Smooth muscle cell (in vitro differentiated cells): Measurements from ENCODE around the gene MRPS23. TPM values are rescaled to one million over a fixed set of nuclear protein-coding genes. Genes with fewer than 3 reads are reported as not detected.
A peak's percentile ranks its signal among the peaks of the same experiment; 100 is the strongest.

Source experiments
- DNase-seq: peaks from one replicate; lab custom pipeline; 2025; ENCODE audit not compliant: unreplicated experiment; lab: John Stamatoyannopoulos, UW
- H2AFZ ChIP-seq: fragments of 200-600 bp; sonication (generic); 2 replicates; pipeline ENCODE4 v1.6.0; 2016; ENCODE audit warnings: antibody characterized with exemption, low read depth, mild to moderate bottlenecking
- H3F3A ChIP-seq: fragments of 200-600 bp; sonication (generic); 2 replicates; pipeline ENCODE4 v1.6.0; 2017; ENCODE audit warnings: antibody characterized with exemption, low read depth
- H3K27ac ChIP-seq: fragments of 200-600 bp; sonication (generic); 2 replicates; pipeline ENCODE4 v1.5.1; 2016; ENCODE audit warnings: low read depth, mild to moderate bottlenecking
- H3K27me3 ChIP-seq: fragments of 200-600 bp; sonication (generic); 2 replicates; pipeline ENCODE4 v1.6.1; 2016; ENCODE audit warnings: low read depth, mild to moderate bottlenecking
- H3K36me3 ChIP-seq: fragments of 200-600 bp; sonication (generic); 2 replicates; pipeline ENCODE4 v1.5.1; 2016; ENCODE audit warnings: low read depth
- H3K4me1 ChIP-seq: fragments of 200-600 bp; sonication (generic); 2 replicates; pipeline ENCODE4 v1.5.1; 2016; ENCODE audit warnings: low read depth
- H3K4me2 ChIP-seq: fragments of 200-600 bp; sonication (generic); 2 replicates; pipeline ENCODE4 v1.6.0; 2016; ENCODE audit warnings: mild to moderate bottlenecking
- H3K4me3 ChIP-seq: fragments of 200-600 bp; sonication (generic); 2 replicates; pipeline ENCODE4 v1.5.1; 2016; ENCODE audit warnings: mild to moderate bottlenecking
- H3K79me2 ChIP-seq: fragments of 200-600 bp; sonication (generic); 2 replicates; pipeline ENCODE4 v1.6.0; 2016; ENCODE audit warnings: low read depth, mild to moderate bottlenecking
- H3K9ac ChIP-seq: fragments of 200-600 bp; sonication (generic); 2 replicates; pipeline ENCODE4 v1.6.0; 2016; ENCODE audit warnings: low read depth
- H3K9me3 ChIP-seq: fragments of 200-600 bp; sonication (generic); replicated peaks from 2 replicates; pipeline ENCODE4 v1.5.1; 2016; ENCODE audit warnings: low read depth
- H4K20me1 ChIP-seq: fragments of 200-600 bp; sonication (generic); 2 replicates; pipeline ENCODE4 v1.6.0; 2016; ENCODE audit warnings: low read depth
- WGBS: methylation state at CpG from one replicate; pipeline ENCODE4 v1.1.7; 2016; ENCODE audit warnings: low lambda C conversion rate; 5-methylcytosine and 5-hydroxymethylcytosine counted together
- polyA plus RNA-seq: library from polyadenylated mRNA; unstranded; fragments of >200 nt; fragmentation: Nextera tagmentation; extraction: Ambion mirVana; gene quantifications from 2 replicates; pipeline ENCODE4 v1.2.1, GENCODE V29; 2016
- total RNA-seq: library from RNA; depleted of rRNA; stranded (reverse); fragments of >200 nt; gene quantifications from 2 replicates; pipeline ENCODE4 v1.2.3, GENCODE V29; 2014
- TF ChIP-seq, protein P1 (sequence below): fragments of 200-600 bp; sonication (generic); IDR thresholded peaks from 2 replicates; pipeline ENCODE4 v1.5.1; 2017; ENCODE audit warnings: borderline replicate concordance, mild to moderate bottlenecking, antibody characterized with exemption; ENCODE audit not compliant: insufficient read depth, poor library complexity, severe bottlenecking

MRPS23 gene
- total and polyA plus RNA-seq, 2 experiments from 2014 or later, result 32.3 to 48.4 TPM

DNA sequence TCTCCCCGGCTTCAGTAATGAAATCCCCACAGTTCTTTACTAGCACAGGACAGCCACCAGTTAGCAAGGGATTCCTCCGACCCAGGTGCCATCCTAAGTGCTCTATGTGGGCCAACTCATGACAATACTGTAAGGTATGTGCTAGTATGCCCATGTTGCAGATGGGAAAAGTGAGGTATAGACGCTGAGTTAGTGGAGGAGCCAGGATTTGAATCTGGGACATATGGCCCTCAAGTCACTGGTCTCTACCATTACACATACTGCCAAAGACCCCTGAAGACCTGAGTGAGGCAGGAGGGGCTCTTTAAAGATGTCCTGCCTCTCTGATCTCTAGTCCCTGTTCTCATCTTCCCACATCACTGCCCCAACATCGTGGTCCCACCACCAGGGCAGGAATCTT lies 36.2 kb upstream of the MRPS23 start:
- peaks cover 17% of the 10 kb centered on the region for H3F3A ChIP-seq
- H3K79me2 ChIP-seq, result peaks cover 9% of the 10 kb centered on the region
- H3K36me3 ChIP-seq, result no peaks in the 10 kb centered on the region
- no peak for DNase-seq
- H3K4me3 ChIP-seq, result no peak overlapping the region
- no peak overlapping the region for H2AFZ ChIP-seq
- H3K27me3 ChIP-seq, result no peaks in the 10 kb centered on the region
- TF ChIP-seq, protein P1, sequence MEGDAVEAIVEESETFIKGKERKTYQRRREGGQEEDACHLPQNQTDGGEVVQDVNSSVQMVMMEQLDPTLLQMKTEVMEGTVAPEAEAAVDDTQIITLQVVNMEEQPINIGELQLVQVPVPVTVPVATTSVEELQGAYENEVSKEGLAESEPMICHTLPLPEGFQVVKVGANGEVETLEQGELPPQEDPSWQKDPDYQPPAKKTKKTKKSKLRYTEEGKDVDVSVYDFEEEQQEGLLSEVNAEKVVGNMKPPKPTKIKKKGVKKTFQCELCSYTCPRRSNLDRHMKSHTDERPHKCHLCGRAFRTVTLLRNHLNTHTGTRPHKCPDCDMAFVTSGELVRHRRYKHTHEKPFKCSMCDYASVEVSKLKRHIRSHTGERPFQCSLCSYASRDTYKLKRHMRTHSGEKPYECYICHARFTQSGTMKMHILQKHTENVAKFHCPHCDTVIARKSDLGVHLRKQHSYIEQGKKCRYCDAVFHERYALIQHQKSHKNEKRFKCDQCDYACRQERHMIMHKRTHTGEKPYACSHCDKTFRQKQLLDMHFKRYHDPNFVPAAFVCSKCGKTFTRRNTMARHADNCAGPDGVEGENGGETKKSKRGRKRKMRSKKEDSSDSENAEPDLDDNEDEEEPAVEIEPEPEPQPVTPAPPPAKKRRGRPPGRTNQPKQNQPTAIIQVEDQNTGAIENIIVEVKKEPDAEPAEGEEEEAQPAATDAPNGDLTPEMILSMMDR, result no peak
- no peak overlapping the region for H3K9ac ChIP-seq
- no peak overlapping the region for H3K27ac ChIP-seq
- H3K4me2 ChIP-seq, result no peak overlapping the region
- peaks cover 16% of the 10 kb centered on the region for H3K4me1 ChIP-seq
- no peaks in the 10 kb centered on the region for H3K9me3 ChIP-seq
- no peaks in the 10 kb centered on the region for H4K20me1 ChIP-seq
- 94% methylated on average over 4 of the region's 4 CpGs for WGBS

DNA sequence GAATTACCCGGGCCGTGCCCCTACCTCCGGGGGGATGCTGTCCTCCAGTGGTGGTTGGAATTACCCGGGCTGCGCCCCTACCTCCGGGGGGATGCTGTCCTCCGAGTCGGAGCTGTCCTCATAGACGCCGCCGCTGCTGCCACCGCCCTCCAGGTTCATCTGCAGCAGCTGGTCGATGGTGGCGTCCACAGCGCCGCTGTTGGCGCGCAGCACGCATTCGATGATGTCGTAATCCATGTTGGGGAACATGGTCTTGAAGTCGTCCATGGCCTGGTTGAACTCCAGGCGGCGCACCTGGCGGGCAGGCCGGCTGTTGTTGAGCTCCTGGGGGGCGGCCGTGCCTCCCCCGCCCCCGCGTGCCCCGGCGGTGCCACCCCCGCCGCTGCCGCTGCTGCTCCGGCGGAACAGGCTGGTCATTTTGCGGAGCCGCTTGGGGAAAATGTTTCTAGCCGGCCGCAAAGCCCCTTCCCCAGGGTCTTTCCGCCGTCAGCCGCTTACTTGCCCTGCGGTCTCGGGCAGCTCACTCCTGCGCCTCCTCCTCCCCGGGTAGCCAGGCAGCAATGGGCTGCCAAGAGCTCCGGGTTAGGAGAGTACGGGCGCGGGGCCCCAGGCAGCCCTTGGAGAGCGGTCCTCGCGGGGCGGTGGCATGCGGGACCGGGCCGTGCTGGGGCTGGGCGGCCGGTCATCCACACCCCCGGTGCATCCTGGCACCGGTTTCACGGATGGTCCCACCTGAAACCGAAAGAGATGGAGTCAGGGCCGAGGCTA lies 35.5 kb upstream of the MRPS23 start:
- no peaks in the 10 kb centered on the region for H3K9me3 ChIP-seq
- no peak overlapping the region for H3K4me2 ChIP-seq
- H3K4me1 ChIP-seq, result peaks cover 21% of the 10 kb centered on the region
- no peaks in the 10 kb centered on the region for H3K36me3 ChIP-seq
- WGBS, result 98% methylated on average over 47 of the region's 67 CpGs
- H3K79me2 ChIP-seq, result peaks cover 9% of the 10 kb centered on the region
- TF ChIP-seq, protein P1, result no peak
- peaks cover 19% of the 10 kb centered on the region for H3F3A ChIP-seq
- H3K9ac ChIP-seq, result no peak overlapping the region
- H3K4me3 ChIP-seq, result no peak overlapping the region
- no peak overlapping the region for H2AFZ ChIP-seq
- no peak for DNase-seq
- no peaks in the 10 kb centered on the region for H4K20me1 ChIP-seq
- H3K27ac ChIP-seq, result no peak overlapping the region
- H3K27me3 ChIP-seq, result no peaks in the 10 kb centered on the region

DNA sequence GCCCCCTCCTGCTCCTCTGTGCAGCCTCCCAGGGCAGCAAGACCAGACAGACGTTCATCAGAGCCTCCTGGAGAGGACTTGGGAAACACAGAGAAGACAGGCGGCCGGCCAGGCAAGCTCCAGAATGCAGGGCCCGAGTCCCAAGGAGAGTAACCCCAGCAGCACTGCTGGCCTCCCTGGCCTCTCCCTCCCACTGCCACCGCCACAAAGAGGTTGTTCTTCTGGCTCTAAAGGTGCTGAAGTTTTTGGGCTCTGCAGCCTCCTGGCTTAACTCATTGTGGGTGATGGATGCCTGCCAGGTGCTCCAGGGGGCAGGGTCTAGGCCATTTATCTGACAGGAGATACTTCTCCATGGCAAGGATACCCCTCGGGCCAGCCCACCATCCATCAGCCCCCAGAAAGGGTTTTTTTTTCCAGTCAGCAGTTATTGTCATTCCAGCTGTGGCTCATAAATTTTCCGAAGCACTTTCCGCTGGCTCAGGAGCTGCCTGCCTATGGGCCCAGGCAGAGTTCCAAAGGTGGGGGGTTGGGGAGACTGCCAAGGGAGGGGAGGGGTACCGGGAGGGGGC lies 32.0 kb upstream of the MRPS23 start:
- DNase-seq, result no peak
- no peaks in the 10 kb centered on the region for H3K9me3 ChIP-seq
- no peaks in the 10 kb centered on the region for H3K79me2 ChIP-seq
- H3K36me3 ChIP-seq, result no peaks in the 10 kb centered on the region
- H3K27ac ChIP-seq, result peak overlapping the region; percentile 81
- H3K4me2 ChIP-seq, result peak overlapping the region; percentile 76
- peaks cover 41% of the 10 kb centered on the region for H3F3A ChIP-seq
- WGBS, result 33% methylated on average over 9 of the region's 9 CpGs
- no peak overlapping the region for H2AFZ ChIP-seq
- H3K27me3 ChIP-seq, result no peaks in the 10 kb centered on the region
- no peak overlapping the region for H3K9ac ChIP-seq
- peaks cover 33% of the 10 kb centered on the region for H3K4me1 ChIP-seq
- H4K20me1 ChIP-seq, result no peaks in the 10 kb centered on the region
- TF ChIP-seq, protein P1, result no peak
- no peak overlapping the region for H3K4me3 ChIP-seq
